RCC 7860 (cell line): ENCODE measurements around the gene HM13.
"Not testable (repeated sequence)": the region's sequence is repeated elsewhere in the genome, so short reads cannot be mapped to it uniquely, and the experiment has no call there.

Experiments used
- DNase-seq: peaks from one replicate; pipeline ENCODE4 v3.0.0-alpha.2; 2015; ENCODE audit warnings: low spot score
- FAIRE-seq: peaks from 2 replicates; lab custom pipeline; 2012; peaks lifted over from hg19 to GRCh38; lab: Jason Lieb, UNC

Gene HM13, protein sequence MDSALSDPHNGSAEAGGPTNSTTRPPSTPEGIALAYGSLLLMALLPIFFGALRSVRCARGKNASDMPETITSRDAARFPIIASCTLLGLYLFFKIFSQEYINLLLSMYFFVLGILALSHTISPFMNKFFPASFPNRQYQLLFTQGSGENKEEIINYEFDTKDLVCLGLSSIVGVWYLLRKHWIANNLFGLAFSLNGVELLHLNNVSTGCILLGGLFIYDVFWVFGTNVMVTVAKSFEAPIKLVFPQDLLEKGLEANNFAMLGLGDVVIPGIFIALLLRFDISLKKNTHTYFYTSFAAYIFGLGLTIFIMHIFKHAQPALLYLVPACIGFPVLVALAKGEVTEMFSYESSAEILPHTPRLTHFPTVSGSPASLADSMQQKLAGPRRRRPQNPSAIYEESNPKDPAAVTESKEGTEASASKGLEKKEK

DNA sequence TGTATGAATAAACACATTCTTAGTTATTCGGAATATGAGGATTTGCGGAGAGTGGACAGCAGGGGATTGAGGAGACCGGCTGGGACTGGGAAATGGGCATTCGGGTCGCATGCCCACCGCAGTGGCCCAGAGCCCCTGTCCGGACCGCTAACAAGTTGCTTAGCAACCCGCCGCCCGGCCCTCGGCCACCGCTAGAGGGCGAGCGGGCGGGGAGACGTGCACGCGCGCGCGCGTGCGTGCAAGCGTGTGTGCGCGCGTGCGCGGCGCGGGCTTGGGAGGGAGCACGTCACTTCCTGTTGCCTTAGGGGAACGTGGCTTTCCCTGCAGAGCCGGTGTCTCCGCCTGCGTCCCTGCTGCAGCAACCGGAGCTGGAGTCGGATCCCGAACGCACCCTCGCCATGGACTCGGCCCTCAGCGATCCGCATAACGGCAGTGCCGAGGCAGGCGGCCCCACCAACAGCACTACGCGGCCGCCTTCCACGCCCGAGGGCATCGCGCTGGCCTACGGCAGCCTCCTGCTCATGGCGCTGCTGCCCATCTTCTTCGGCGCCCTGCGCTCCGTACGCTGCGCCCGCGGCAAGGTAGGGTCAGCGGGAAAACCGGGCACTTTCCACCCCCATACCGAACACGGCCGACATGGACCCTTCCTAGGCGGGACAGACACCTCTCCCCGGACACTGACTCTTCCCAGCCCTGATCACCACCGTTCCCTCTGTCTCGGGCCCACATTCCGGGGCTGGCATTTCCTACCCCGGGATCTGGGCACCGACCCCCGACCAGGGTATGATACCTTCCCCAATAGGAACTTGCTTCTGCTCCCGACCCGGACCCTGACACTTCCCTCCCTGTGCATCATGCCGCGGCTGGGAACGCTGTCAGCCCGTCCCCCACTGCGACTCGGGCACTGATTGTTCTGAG lies at the start of gene HM13:
Gene HM13 (plus strand): TSS at position 289 of the 918 bp plus-strand sequence. CDS start 110 bp downstream, at position 399.
- FAIRE-seq (no peak), DNase-seq (peak; percentile 88)

GRCh38 chr20:31470946-31471345 lies 43.3 kb upstream of the HM13 start:
- DNase-seq, FAIRE-seq: not testable (repeated sequence)

DNA sequence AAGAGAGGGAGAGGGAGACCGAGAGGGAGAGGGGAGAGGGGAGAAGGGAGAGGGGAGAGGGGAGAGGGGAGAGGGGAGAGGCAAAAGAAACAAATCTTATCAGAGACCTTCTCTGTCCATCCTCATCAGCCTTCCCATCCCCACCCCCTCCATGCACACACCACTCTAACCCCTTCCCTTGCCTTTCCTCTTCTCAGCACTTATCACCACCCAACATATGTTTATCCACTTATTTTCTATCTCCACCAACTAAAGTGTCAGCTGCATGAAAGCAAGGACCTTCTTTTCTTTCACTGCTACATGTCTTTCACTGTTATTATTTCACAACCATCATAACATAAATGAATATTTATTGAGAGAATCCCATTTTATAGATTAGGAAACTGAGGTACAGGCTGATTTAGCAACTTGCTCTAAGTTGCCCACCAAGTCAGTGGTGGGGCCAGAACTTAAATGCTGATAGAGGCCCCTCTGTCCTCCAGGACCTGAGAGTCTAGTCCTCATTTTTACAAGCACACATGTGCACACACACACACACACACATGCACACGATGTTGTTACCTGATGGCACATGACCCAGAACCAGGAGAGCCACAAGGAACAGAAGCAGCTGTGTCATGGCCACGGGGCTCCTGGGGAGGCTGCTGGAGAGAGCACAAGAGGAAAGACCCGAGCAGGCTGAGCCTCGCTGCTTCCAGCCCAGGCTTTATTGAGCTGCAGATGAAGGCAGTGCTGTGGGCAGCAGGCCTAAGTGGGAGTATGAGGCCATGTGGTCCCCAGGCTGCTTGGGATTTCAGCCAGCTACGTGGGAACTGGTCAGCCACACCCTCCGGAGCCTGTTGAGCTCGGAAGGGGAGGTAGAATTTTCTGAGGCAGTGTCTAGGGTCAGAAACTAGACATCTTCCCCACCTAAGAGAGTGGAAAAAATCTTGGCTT lies 41.6 kb upstream of the HM13 start:
- DNase-seq (no peak), FAIRE-seq (no peak)

GRCh38 chr20:31473331-31474096 lies 40.7 kb upstream of the HM13 start:
- FAIRE-seq = no peak
- no peak for DNase-seq

GRCh38 chr20:31474097-31474436 lies 40.2 kb upstream of the HM13 start:
- FAIRE-seq = no peak
- no peak for DNase-seq

DNA sequence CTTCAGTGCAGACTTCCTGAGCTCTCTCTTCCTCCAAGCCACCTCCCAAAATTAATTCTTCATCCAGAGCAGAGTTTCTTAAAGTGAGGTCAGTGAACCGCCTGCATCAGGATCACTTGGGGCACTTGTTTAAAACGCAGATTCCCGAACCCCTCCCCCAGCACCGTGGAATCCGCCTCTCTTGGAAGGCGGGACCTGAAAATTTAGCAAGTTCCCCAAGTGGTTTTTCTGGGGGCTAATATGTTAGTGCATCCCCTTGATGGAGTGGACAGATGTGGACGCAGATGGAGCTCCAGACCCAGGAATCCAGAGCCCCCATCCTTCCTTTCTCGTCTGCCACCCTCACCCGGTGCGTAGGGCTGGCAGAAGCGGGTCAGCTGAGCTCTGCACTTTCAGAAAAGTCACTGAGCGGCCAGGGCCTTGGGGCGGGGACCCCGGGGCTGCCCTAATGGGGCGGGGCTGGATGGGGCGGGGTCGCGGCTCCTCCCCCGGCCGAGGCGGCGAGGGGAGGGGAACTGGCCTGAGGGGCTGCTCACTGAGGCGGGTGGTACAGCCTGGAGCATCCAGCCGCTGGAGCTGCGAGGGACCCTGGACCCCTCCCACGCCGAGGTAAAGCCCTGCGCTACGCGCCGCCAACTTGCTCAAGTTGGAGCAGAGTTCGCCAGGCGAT lies 39.3 kb upstream of the HM13 start, which contains the start of the genes DEFB124 and REM1:
Gene DEFB124 (minus strand): TSS at position 370 of the 670 bp plus-strand sequence. CDS start 2,114 bp downstream, outside the sequence.
Gene REM1 (plus strand): TSS at position 531 of the 670 bp plus-strand sequence. CDS start 1,158 bp downstream, outside the sequence.
- FAIRE-seq (no peak), DNase-seq (no peak)

- FAIRE-seq = no peak
- no peak for DNase-seq
Observed at GRCh38 chr20:31475472-31476293, 38.6 kb upstream of the HM13 start.

DNA sequence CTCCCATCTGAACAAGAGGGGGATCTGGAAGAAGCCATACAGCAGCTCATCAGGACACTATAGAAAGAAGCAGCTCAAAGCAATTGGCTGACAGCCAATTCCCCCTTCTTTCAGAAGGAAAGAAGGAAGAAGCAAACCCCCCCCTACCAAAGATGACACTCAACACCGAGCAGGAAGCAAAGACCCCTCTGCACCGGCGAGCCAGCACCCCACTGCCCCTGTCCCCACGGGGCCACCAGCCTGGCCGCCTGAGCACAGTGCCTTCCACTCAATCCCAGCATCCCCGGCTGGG lies 38.0 kb upstream of the HM13 start:
- DNase-seq (no peak), FAIRE-seq (no peak)

DNA sequence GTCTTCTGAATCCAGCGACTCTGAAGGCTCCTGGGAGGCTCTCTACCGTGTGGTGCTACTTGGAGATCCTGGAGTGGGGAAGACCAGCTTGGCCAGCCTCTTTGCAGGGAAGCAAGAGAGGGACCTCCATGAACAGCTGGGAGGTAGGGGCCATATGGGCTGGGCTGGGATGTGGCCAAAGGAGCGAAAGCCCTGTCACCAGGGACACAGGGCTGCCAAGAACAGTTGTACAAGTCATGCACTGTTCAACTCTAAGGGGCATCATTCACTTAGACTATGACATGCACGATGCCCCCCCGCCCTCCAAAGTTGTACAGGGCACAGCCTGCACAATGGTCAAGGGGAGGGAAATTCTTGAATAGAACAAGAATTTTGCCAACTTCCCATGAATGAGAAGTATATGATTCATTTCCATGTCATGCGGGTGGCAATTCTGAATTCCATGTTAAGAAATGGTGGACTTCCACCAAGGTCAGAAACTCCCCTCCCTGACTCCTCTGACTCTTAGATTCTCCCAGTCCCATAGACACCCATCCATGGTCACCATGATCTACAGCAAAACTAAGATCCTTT lies 37.5 kb upstream of the HM13 start:
- peak; percentile 20 for DNase-seq
- FAIRE-seq = no peak

DNA sequence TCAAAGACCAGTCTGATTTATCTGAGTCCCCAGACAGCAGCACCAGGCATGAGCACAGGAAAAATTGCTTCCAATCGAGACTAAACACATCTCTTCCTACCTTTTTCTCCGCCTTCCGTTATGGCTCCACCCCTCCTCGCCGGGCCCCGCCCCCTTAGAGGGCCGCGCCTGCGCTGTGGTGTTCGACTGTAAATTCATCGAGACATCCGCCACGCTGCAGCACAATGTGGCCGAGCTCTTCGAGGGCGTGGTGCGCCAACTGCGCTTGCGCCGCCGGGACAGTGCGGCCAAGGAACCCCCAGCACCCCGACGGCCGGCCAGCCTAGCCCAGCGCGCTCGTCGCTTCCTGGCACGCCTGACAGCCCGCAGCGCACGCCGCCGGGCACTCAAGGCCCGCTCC lies 30.2 kb upstream of the HM13 start:
- DNase-seq = no peak
- FAIRE-seq = no peak

- DNase-seq (no peak), FAIRE-seq (no peak)
Observed at GRCh38 chr20:31485450-31486339, 28.5 kb upstream of the HM13 start.

DNA sequence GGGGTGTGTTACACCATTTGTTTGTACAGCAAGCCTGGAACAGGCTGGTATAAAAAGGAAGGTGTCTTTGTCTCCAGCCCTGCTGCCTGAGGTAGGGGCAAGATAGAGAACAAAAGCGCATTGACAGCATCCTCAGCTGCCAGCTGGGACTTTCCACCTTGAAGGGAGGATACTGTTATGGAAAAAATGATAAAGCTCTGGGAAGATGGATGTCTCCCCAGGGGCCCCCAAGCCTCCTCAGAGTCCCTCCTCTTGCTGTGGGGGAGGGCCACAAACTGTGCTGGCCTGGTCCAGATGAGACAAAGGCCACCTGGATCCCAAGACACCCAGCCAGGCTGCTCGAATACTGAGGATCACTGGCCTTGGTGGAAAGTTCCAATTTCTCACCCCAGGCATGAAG lies 26.1 kb upstream of the HM13 start:
- no peak for FAIRE-seq
- DNase-seq = no peak

GRCh38 chr20:31489152-31489551 lies 25.1 kb upstream of the HM13 start:
- FAIRE-seq (no peak), DNase-seq (no peak)

- no peak for FAIRE-seq
- no peak for DNase-seq
Observed at GRCh38 chr20:31490752-31491151, 23.5 kb upstream of the HM13 start.

- FAIRE-seq = no peak
- DNase-seq = peak; percentile 35
Observed at GRCh38 chr20:31494131-31494530, 20.1 kb upstream of the HM13 start.

GRCh38 chr20:31496761-31497295 lies 17.4 kb upstream of the HM13 start:
- DNase-seq (no peak), FAIRE-seq (no peak)
